IMR-90 (cell line): ENCODE measurements around the gene PSMA6. TPM values are rescaled to one million over a fixed set of nuclear protein-coding genes. Genes with fewer than 3 reads are reported as not detected.

Experiments used
- ATAC-seq: fragments of 200-7000 bp; cut with Tn5 transposase; 2 replicates; pipeline ENCODE4 v1.9.1; 2020; ENCODE audit warnings: low read depth, mild to moderate bottlenecking, moderate library complexity
- BruUV-seq: library from RNA; stranded (reverse); fragments of 400-500 nt; replicated peaks from 2 replicates; lab custom pipeline; 2021; lab: Mats Ljungman, UMichigan
- CTCF ChIA-PET: fragments of 300-600 bp; formaldehyde crosslinking; extraction: SDS; loops from one replicate; lab custom pipeline; 2021; ENCODE audit warnings: antibody characterized with exemption; lab: Yijun Ruan, JAX
- POLR2A ChIA-PET: fragments of 300-600 bp; sonication (Branson Sonifier 250); formaldehyde crosslinking; loops from one replicate; lab custom pipeline; 2022; ENCODE audit warnings: antibody characterized with exemption; ENCODE audit not compliant: unreplicated experiment; lab: Charles Lee
- DNase-seq: peaks from one replicate; pipeline ENCODE4 v3.0.0; 2013
- H2AFZ ChIP-seq: replicated peaks from 2 replicates; pipeline ENCODE3; 2013; ENCODE audit warnings: low read length, mild to moderate bottlenecking; ENCODE audit not compliant: poor library complexity
- H2AK5ac ChIP-seq: 2 replicates; pipeline ENCODE4 v1.6.1; 2013; ENCODE audit warnings: low read depth, low read length, inconsistent platforms
- H2AK9ac ChIP-seq: replicated peaks from 2 replicates; pipeline ENCODE3; 2013; ENCODE audit warnings: mild to moderate bottlenecking, low read depth, low read length, moderate library complexity; ENCODE audit not compliant: poor library complexity
- H2BK120ac ChIP-seq: 2 replicates; pipeline ENCODE4 v1.6.1; 2013; ENCODE audit warnings: low read depth, low read length, inconsistent platforms
- H2BK15ac ChIP-seq: 3 replicates; pipeline ENCODE4 v1.6.1; 2013; ENCODE audit warnings: low read depth, low read length, inconsistent platforms
- H2BK20ac ChIP-seq: 2 replicates; pipeline ENCODE4 v1.6.1; 2013; ENCODE audit warnings: low read depth, mild to moderate bottlenecking, inconsistent platforms, low read length, moderate library complexity
- H2BK5ac ChIP-seq: 2 replicates; pipeline ENCODE4 v1.6.1; 2013; ENCODE audit warnings: mild to moderate bottlenecking, low read depth, low read length, inconsistent platforms; ENCODE audit not compliant: poor library complexity, severe bottlenecking
- H3K14ac ChIP-seq: replicated peaks from 2 replicates; pipeline ENCODE4 v1.6.1; 2013; ENCODE audit warnings: low read depth, low read length, inconsistent platforms
- H3K18ac ChIP-seq: 2 replicates; pipeline ENCODE4 v1.6.1; 2013; ENCODE audit warnings: low read depth, low read length, control low read depth
- H3K23ac ChIP-seq: 2 replicates; pipeline ENCODE4 v1.6.1; 2013; ENCODE audit warnings: low read depth, low read length, inconsistent platforms
- H3K27ac ChIP-seq: 2 replicates; pipeline ENCODE4 v1.5.1; 2013; ENCODE audit warnings: mild to moderate bottlenecking, control low read depth, low read length; ENCODE audit not compliant: insufficient read depth
- H3K27me3 ChIP-seq: 2 replicates; pipeline ENCODE4 v1.6.1; 2013; ENCODE audit warnings: low read length; ENCODE audit not compliant: control insufficient read depth, insufficient read depth
- H3K36me3 ChIP-seq: 2 replicates; pipeline ENCODE4 v1.6.1; 2013; ENCODE audit warnings: low read length, mixed read lengths; ENCODE audit not compliant: control insufficient read depth, insufficient read depth
- H3K4ac ChIP-seq: 2 replicates; pipeline ENCODE4 v1.6.1; 2013; ENCODE audit warnings: low read depth, low read length, inconsistent platforms
- H3K4me1 ChIP-seq: 2 replicates; pipeline ENCODE4 v1.6.1; 2013; ENCODE audit warnings: low read length, mixed read lengths; ENCODE audit not compliant: control insufficient read depth, insufficient read depth
- H3K4me2 ChIP-seq: 2 replicates; pipeline ENCODE4 v1.6.1; 2013; ENCODE audit warnings: low read depth, mild to moderate bottlenecking, control low read depth, low read length, moderate library complexity
- H3K4me3 ChIP-seq: 2 replicates; pipeline ENCODE4 v1.5.1; 2013; ENCODE audit warnings: low read depth, mild to moderate bottlenecking, control low read depth, low read length, moderate library complexity; ENCODE audit not compliant: insufficient read depth
- H3K56ac ChIP-seq: 2 replicates; pipeline ENCODE4 v1.6.1; 2013; ENCODE audit warnings: low read length, inconsistent platforms; ENCODE audit not compliant: insufficient read depth; ENCODE audit errors: extremely low read depth
- H3K79me1 ChIP-seq, 2 experiments: 2 replicates each; pipeline ENCODE4 v1.6.1; 2013; ENCODE audit warnings: low read length in 2 of 2, inconsistent platforms in 1 of 2, low read depth in 1 of 2
- H3K9ac ChIP-seq: 2 replicates; pipeline ENCODE4 v1.6.1; 2013; ENCODE audit warnings: low read depth, low read length, control low read depth
- H3K9me1 ChIP-seq: 2 replicates; pipeline ENCODE4 v1.6.1; 2013; ENCODE audit warnings: low read length, inconsistent platforms; ENCODE audit not compliant: insufficient read depth
- H3K9me3 ChIP-seq: 2 replicates; pipeline ENCODE4 v1.6.1; 2013; ENCODE audit warnings: low read length; ENCODE audit not compliant: control insufficient read depth, insufficient read depth
- H4K20me1 ChIP-seq: 2 replicates; pipeline ENCODE4 v1.6.1; 2013; ENCODE audit warnings: low read length, inconsistent platforms; ENCODE audit not compliant: insufficient read depth
- H4K5ac ChIP-seq: 2 replicates; pipeline ENCODE4 v1.6.1; 2013; ENCODE audit warnings: mild to moderate bottlenecking, low read depth, low read length, control low read depth
- H4K8ac ChIP-seq, 2 experiments: 2 replicates each; pipeline ENCODE4 v1.6.1; 2013; ENCODE audit warnings: low read depth in 2 of 2, low read length in 2 of 2, control low read depth in 1 of 2, inconsistent platforms in 1 of 2
- H4K91ac ChIP-seq: 2 replicates; pipeline ENCODE4 v1.6.1; 2013; ENCODE audit warnings: low read depth, low read length, inconsistent platforms; ENCODE audit not compliant: insufficient read depth
- NFE2L2 ChIP-seq: fragments of 150-350 bp; IDR thresholded peaks from 2 replicates; pipeline ENCODE4 v1.6.1; 2016; ENCODE audit warnings: low read depth, mild to moderate bottlenecking, low read length
- WGBS, 2 experiments: methylation state at CpG; one replicate each; pipeline versions ENCODE4 v1.1.5 to v1.1.7; 2013; ENCODE audit warnings: missing lambda C conversion rate in 2 of 2; ENCODE audit not compliant: insufficient read length in 1 of 2; ENCODE audit errors: extremely low coverage in 2 of 2; 5-methylcytosine and 5-hydroxymethylcytosine counted together
- dilution Hi-C: fragments of 300-500 bp; cut with HindIII; formaldehyde crosslinking; loops from one replicate; pipeline ENCODE4 v1.14.3; 2018; ENCODE audit warnings: low sequenced_read_pairs; ENCODE audit not compliant: unreplicated experiment
- in situ Hi-C: fragments of 300-500 bp; cut with MboI; formaldehyde crosslinking; loops from 3 replicates; pipeline ENCODE4 v1.14.3; 2019; ENCODE audit warnings: low sequenced_read_pairs, inconsistent platforms, mixed read lengths
- intact Hi-C: fragments of 100-400 bp; cut with micrococcal nuclease; formaldehyde crosslinking; loops from 2 replicates; pipeline ENCODE4 v1.10.0; 2022
- polyA plus RNA-seq, 3 experiments: library from polyadenylated mRNA; depleted of rRNA; stranded (reverse); fragments of >200 nt; gene quantifications; 2 replicates each; pipeline ENCODE4 v1.2.3, GENCODE V29; 2012; ENCODE audit warnings: low replicate concordance in 1 of 3
- total RNA-seq: library from RNA; depleted of rRNA; stranded (reverse); fragments of >200 nt; gene quantifications from 2 replicates; pipeline ENCODE4 v1.2.3, GENCODE V29; 2012

PSMA6 gene
- total and polyA plus RNA-seq, 2 of the 4 experiments (the other 2 are of a cell fraction), result 184 to 530 TPM

GRCh38 chr14:35340616-35341453 lies 48.7 kb downstream of the PSMA6 start:
- ATAC-seq, result no peak
- WGBS, 2 experiments, result 91% methylated on average over 4 of the region's 14 CpGs; no CpG with 5 or more reads in 1 of the 2 experiments
- Histone ChIP-seq H2BK20ac (peak overlapping the region; percentile 26; the same call in 1 of the 2 replicates), H3K4me2 (no peak overlapping the region), H3K4me3 (no peak overlapping the region), H3K18ac (no peak overlapping the region), H3K23ac (no peak overlapping the region), H3K79me1 (0 out of 4 replicates have a peak, but pooled peaks cover 0 to 6% of the 10 kb centered on the region in 2 experiments), H3K9ac (0 out of 2 replicates have a peak overlapping the region, but pooled peaks have one; percentile 3), H3K27ac (peak overlapping the region; percentile 9; the same call in 1 of the 2 replicates), H3K36me3 (no peaks in the 10 kb centered on the region), H2AK5ac (peak overlapping the region; percentile 73), H3K56ac (no peak overlapping the region), H2BK15ac (peak overlapping the region; percentile 52; the same call in 1 of the 3 replicates), H3K9me1 (peaks cover 29% of the 10 kb centered on the region), H3K4me1 (peaks cover 33% of the 10 kb centered on the region), H2BK5ac (no peak overlapping the region), H4K91ac (peak overlapping the region; percentile 77), H2AFZ (peak overlapping the region; percentile 90), H2AK9ac (peak overlapping the region; percentile 92), H2BK120ac (peak overlapping the region; percentile 63; the same call in 1 of the 2 replicates), H4K5ac (no peak overlapping the region), H4K8ac (peak overlapping the region in 1 of 2 experiments; percentile 68; a peak in 2 of 4 replicates), H3K27me3 (no peaks in the 10 kb centered on the region), H3K14ac (peak overlapping the region; percentile 66; the same call in 1 of the 2 replicates), H3K4ac (peak overlapping the region; percentile 45), H4K20me1 (no peaks in the 10 kb centered on the region), H3K9me3 (no peaks in the 10 kb centered on the region)
- ChIA-PET POLR2A (interaction anchor here (0.5 kb wide), 1 partner anchor 59 kb away, joined by 4 read pairs; no protein-coding TSS in a partner anchor), CTCF (no interaction called here)
- no TSS peak for BruUV-seq
- no peak for DNase-seq
- dilution Hi-C loops, result no loop called here
- intact Hi-C loops, result no loop called here
- TF ChIP-seq NFE2L2, result no peak
- in situ Hi-C loops, result no loop called here
